Articular chondrocyte of knee joint (primary cell): ENCODE data around the gene PARN. TPM values are rescaled to one million over a fixed set of nuclear protein-coding genes. Genes with fewer than 3 reads are reported as not detected.

Experiments
- small RNA-seq: library from RNA; depleted of rRNA; stranded (forward); fragments of <200 nt; gene quantifications from one replicate; pipeline ENCODE3, GENCODE V24; 2012
- total RNA-seq: library from RNA; depleted of rRNA; stranded (reverse); fragments of >200 nt; gene quantifications from 2 replicates; pipeline ENCODE4 v1.2.3, GENCODE V29; 2012

Gene PARN
- total RNA-seq, result 42.9 and 45.3 TPM in 2 replicates

GRCh38 chr16:14629919-14630619, at the start of gene PARN:
TSS of gene PARN (minus strand) at chr16:14630260. CDS start at chr16:14630125, 135 bp downstream.

DNA sequence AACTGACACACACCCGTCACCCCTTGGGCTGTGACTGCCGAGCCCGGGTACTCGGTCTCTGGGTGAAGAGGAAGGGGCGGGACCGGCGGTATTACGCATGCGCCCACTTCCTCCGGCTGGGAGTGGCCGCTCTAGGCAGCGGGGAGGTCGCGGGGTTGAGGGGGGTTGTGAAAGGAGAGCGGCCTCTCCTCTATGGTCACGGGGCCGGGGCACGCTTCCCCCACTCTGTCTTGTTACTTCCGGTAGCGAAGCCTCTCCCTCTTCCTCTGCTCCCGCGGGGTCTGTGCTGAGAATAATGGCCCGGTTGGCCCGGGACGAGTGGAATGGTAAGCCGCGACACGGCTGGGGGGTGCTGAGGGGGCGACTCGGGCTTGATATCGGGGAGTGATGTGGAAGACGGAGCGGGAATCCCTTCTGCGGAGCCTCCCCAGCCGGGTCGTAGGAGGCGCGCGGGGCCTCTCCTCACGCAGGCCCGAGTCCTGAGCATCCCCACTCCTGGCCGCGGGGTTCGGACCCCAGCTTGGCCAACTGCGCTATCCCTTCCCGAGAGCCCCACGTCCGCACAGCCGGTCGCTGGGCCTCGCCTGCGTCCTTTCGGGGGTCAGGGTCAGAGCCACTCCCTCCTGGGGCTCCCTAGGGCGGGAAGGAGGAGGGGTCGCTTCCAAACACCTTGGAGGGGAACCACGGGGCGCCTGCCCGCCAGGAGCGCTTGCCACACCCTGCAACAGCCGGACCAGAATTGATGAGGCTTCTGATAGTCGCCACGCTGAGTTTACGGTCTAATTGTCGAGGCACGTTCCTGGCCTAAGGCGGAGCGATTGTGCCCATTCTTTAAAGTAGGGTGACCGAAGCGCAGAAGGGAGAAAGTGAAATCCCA, 2.9 kb upstream of the PARN start, which contains the start of gene BFAR:
Gene BFAR (plus strand): TSS at position 259 of the 877 bp plus-strand sequence. CDS start 11,396 bp downstream, outside the sequence.

Small RNA genes lying within 50 kb of the gene (small RNA-seq; reads per million reads assigned to genes)
- not detected for gene RN7SL274P
- not detected for gene RNU7-125P

Other genes starting within 250 kb of the PARN start
- gene BFAR, start 2.7 kb upstream of the PARN start, total RNA-seq, result 98.4 and 122 TPM in 2 replicates
- gene PLA2G10, start 64.0 kb upstream of the PARN start, total RNA-seq, result not detected in 2 replicates
- gene NPIPA3, start 73.2 kb upstream of the PARN start, total RNA-seq, result 0.22 and 0.52 TPM in 2 replicates
- 0.22 and 0.52 TPM in 2 replicates for gene NPIPA2, start 112.3 kb upstream of the PARN start, total RNA-seq
- gene NOMO1, start 203.5 kb upstream of the PARN start, total RNA-seq, result 113 and 206 TPM in 2 replicates